H9 (cell line): ENCODE results near the gene DKK3. TPM values are rescaled to one million over a fixed set of nuclear protein-coding genes. Genes with fewer than 3 reads are reported as not detected.

ENCODE experiments used
- DNase-seq: peaks from one replicate; pipeline ENCODE4 v3.0.0-alpha.2; 2017
- H2AFZ ChIP-seq: one replicate; pipeline ENCODE4 v1.6.1; 2013; ENCODE audit warnings: mild to moderate bottlenecking, low read length, control low read depth, moderate library complexity
- H2AK5ac ChIP-seq: 2 replicates; pipeline ENCODE4 v1.6.1; 2013; ENCODE audit warnings: low read length, control low read depth, mixed read lengths; ENCODE audit not compliant: insufficient read length
- H2BK120ac ChIP-seq: one replicate; pipeline ENCODE4 v1.6.1; 2013; ENCODE audit warnings: low read depth, mild to moderate bottlenecking, low read length, control low read depth, inconsistent platforms; ENCODE audit not compliant: poor library complexity, severe bottlenecking
- H2BK12ac ChIP-seq: 2 replicates; pipeline ENCODE4 v1.6.1; 2013; ENCODE audit warnings: low read length, control low read depth, mixed read lengths, low read depth; ENCODE audit not compliant: insufficient read length
- H2BK15ac ChIP-seq: 2 replicates; pipeline ENCODE4 v1.6.1; 2013; ENCODE audit warnings: low read depth, low read length, control low read depth
- H2BK20ac ChIP-seq: one replicate; pipeline ENCODE4 v1.6.1; 2013; ENCODE audit warnings: low read depth, mild to moderate bottlenecking, low read length, control low read depth, inconsistent platforms; ENCODE audit not compliant: poor library complexity, severe bottlenecking
- H2BK5ac ChIP-seq: 2 replicates; pipeline ENCODE4 v1.6.1; 2013; ENCODE audit warnings: low read length, control low read depth, mixed read lengths; ENCODE audit not compliant: insufficient read length
- H3K14ac ChIP-seq: 2 replicates; pipeline ENCODE4 v1.6.1; 2013; ENCODE audit warnings: low read length, control low read depth; ENCODE audit not compliant: insufficient read depth
- H3K18ac ChIP-seq: 2 replicates; pipeline ENCODE4 v1.6.1; 2013; ENCODE audit warnings: low read depth, mild to moderate bottlenecking, mixed read lengths, low read length, control low read depth; ENCODE audit not compliant: insufficient read length
- H3K23ac ChIP-seq: 2 replicates; pipeline ENCODE4 v1.6.1; 2013; ENCODE audit warnings: low read length, control low read depth, mixed read lengths, low read depth; ENCODE audit not compliant: insufficient read length
- H3K23me2 ChIP-seq: 2 replicates; pipeline ENCODE4 v1.6.1; 2013; ENCODE audit warnings: low read depth, mild to moderate bottlenecking, mixed read lengths, low read length, control low read depth; ENCODE audit not compliant: insufficient read length, poor library complexity, severe bottlenecking
- H3K27ac ChIP-seq: 2 replicates; pipeline ENCODE4 v1.5.1; 2013; ENCODE audit warnings: low read length, control low read depth, mixed read lengths, low read depth; ENCODE audit not compliant: insufficient read length
- H3K27me3 ChIP-seq: 2 replicates; pipeline ENCODE4 v1.6.1; 2013; ENCODE audit warnings: low read length, control low read depth, inconsistent platforms; ENCODE audit not compliant: insufficient read depth
- H3K4ac ChIP-seq: 2 replicates; pipeline ENCODE4 v1.6.1; 2013; ENCODE audit warnings: low read depth, mild to moderate bottlenecking, control low read depth, inconsistent platforms, low read length, moderate library complexity
- H3K4me1 ChIP-seq: 2 replicates; pipeline ENCODE4 v1.6.1; 2013; ENCODE audit warnings: low read length, control low read depth, inconsistent platforms; ENCODE audit not compliant: insufficient read depth
- H3K4me2 ChIP-seq: 2 replicates; pipeline ENCODE4 v1.6.1; 2013; ENCODE audit warnings: low read length, control low read depth, mixed read lengths; ENCODE audit not compliant: insufficient read length, insufficient read depth
- H3K56ac ChIP-seq: 2 replicates; pipeline ENCODE4 v1.6.1; 2013; ENCODE audit warnings: low read depth, mild to moderate bottlenecking, mixed read lengths, low read length, control low read depth; ENCODE audit not compliant: insufficient read length
- H3K79me1 ChIP-seq: 2 replicates; pipeline ENCODE4 v1.6.1; 2013; ENCODE audit warnings: low read depth, mild to moderate bottlenecking, moderate library complexity, low read length, control low read depth, inconsistent platforms; ENCODE audit not compliant: insufficient read depth, poor library complexity, severe bottlenecking
- H3K79me2 ChIP-seq: 2 replicates; pipeline ENCODE4 v1.6.1; 2013; ENCODE audit warnings: low read length, control low read depth, inconsistent platforms; ENCODE audit not compliant: insufficient read depth
- H3K9ac ChIP-seq: 2 replicates; pipeline ENCODE4 v1.6.1; 2013; ENCODE audit warnings: low read length, control low read depth, mixed read lengths; ENCODE audit not compliant: insufficient read length; ENCODE audit errors: extremely low read depth
- H3K9me3 ChIP-seq: one replicate; pipeline ENCODE4 v1.6.1; 2013; ENCODE audit warnings: low read depth, low read length, inconsistent platforms; ENCODE audit not compliant: control insufficient read depth
- H3T11ph ChIP-seq: one replicate; pipeline ENCODE4 v1.6.1; 2013; ENCODE audit warnings: mild to moderate bottlenecking, low read length, control low read depth, inconsistent platforms
- H4K20me1 ChIP-seq: one replicate; pipeline ENCODE4 v1.6.1; 2013; ENCODE audit not compliant: control insufficient read depth, insufficient read length, insufficient read depth
- H4K5ac ChIP-seq: 2 replicates; pipeline ENCODE4 v1.6.1; 2013; ENCODE audit warnings: low read depth, mild to moderate bottlenecking, mixed read lengths, low read length, control low read depth; ENCODE audit not compliant: insufficient read length
- H4K8ac ChIP-seq: replicated peaks from 2 replicates; pipeline ENCODE4 v1.6.1; 2013; ENCODE audit warnings: low read length, control low read depth, mixed read lengths, low read depth; ENCODE audit not compliant: insufficient read length
- H4K91ac ChIP-seq: 2 replicates; pipeline ENCODE4 v1.6.1; 2013; ENCODE audit warnings: low read depth, mild to moderate bottlenecking, moderate library complexity, mixed read lengths, low read length, control low read depth; ENCODE audit not compliant: insufficient read length
- H3K27ac Mint-ChIP-seq, 3 experiments: 2 replicates in 2 of 3; 3 replicates in 1 of 3; pipeline ENCODE4 v1.8.0; 2020 to 2021; ENCODE audit warnings: mixed read lengths in 3 of 3, mild to moderate bottlenecking in 1 of 3, moderate library complexity in 1 of 3
- H3K27me3 Mint-ChIP-seq: 2 replicates; pipeline ENCODE4 v1.8.0; 2021; ENCODE audit warnings: low read depth, mild to moderate bottlenecking, moderate library complexity, mixed read lengths
- H3K36me3 Mint-ChIP-seq, 3 experiments: 2 replicates in 2 of 3; 3 replicates in 1 of 3; pipeline ENCODE4 v1.8.0; 2020 to 2021; ENCODE audit warnings: low read depth in 3 of 3, mixed read lengths in 3 of 3; ENCODE audit not compliant: insufficient read depth in 1 of 3
- H3K4me1 Mint-ChIP-seq, 2 experiments: 2 replicates each; pipeline ENCODE4 v1.8.0; 2020; ENCODE audit warnings: mixed read lengths in 2 of 2
- H3K4me3 Mint-ChIP-seq, 2 experiments: 2 replicates in 1 of 2; 3 replicates in 1 of 2; pipeline ENCODE4 v1.8.0; 2020 to 2021; ENCODE audit warnings: mild to moderate bottlenecking in 2 of 2, mixed read lengths in 2 of 2, moderate library complexity in 1 of 2
- H3K9me3 Mint-ChIP-seq, 2 experiments: 2 replicates in 1 of 2; 3 replicates in 1 of 2; pipeline ENCODE4 v1.8.0; 2020; ENCODE audit warnings: mild to moderate bottlenecking in 2 of 2, mixed read lengths in 2 of 2, moderate library complexity in 1 of 2
- total RNA-seq: library from RNA; stranded (reverse); gene quantifications from 2 replicates; pipeline ENCODE4 v1.2.1, GENCODE V29; 2021
- TF ChIP-seq, protein P1 (sequence below): fragments of 200-600 bp; sonication (generic); conservative IDR thresholded peaks from 3 replicates; pipeline ENCODE4 v1.8.0; 2021; ENCODE audit warnings: antibody characterized with exemption, mild to moderate bottlenecking

The DKK3 gene
- total RNA-seq, 1 experiment from 2014 or later: 17.1 TPM

DNA sequence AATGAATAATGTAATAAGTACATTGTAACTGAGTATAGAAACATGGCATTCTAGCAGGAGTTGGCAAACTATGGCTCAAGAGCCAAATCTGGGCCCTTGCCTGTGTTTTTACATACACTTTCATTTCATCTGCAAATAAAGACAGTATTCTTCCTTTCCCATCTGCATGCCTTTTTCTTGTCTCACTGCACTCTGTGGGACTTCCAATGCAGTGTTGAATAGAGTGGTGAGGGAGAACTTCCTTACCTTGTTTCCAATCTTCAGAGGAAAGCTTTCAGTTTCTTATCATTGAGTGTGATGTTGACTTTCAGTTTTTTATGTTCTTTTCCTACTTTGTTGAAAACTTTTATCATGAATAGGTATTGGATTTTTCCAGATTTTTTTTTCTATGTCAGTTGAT, 84.6 kb downstream of the DKK3 start:
- Histone ChIP-seq H3K4ac (no peak overlapping the region), H3K18ac (no peak overlapping the region), H3K23me2 (no peaks in the 10 kb centered on the region), H3K14ac (no peak overlapping the region), H3K27ac (no peak overlapping the region), H3K4me2 (no peak overlapping the region), H3K9ac (no peak overlapping the region), H3K27me3 (no peaks in the 10 kb centered on the region), H4K20me1 (no peaks in the 10 kb centered on the region), H2AK5ac (no peak overlapping the region), H3K9me3 (no peaks in the 10 kb centered on the region), H4K5ac (no peak overlapping the region), H2BK12ac (no peak overlapping the region), H2BK20ac (no peak overlapping the region), H3K56ac (no peak overlapping the region), H4K91ac (no peak overlapping the region), H3K79me1 (no peaks in the 10 kb centered on the region), H3K79me2 (no peaks in the 10 kb centered on the region), H2AFZ (no peak overlapping the region), H2BK5ac (no peak overlapping the region), H2BK120ac (no peak overlapping the region), H4K8ac (no peak overlapping the region), H2BK15ac (no peak overlapping the region), H3K4me1 (no peaks in the 10 kb centered on the region), H3K23ac (no peak overlapping the region), H3T11ph (no peak overlapping the region)
- H3K27ac Mint-ChIP-seq: no peak overlapping the region
- H3K36me3 Mint-ChIP-seq: peaks cover 25 to 36% (median 36%) of the 10 kb centered on the region in 3 experiments
- H3K27me3 Mint-ChIP-seq: no peaks in the 10 kb centered on the region
- peaks cover 10 to 12% of the 10 kb centered on the region in 2 experiments for H3K4me1 Mint-ChIP-seq
- peaks cover 0 to 7% of the 10 kb centered on the region in 2 experiments; a peak in 2 of 5 replicates for H3K9me3 Mint-ChIP-seq
- TF ChIP-seq, protein P1, sequence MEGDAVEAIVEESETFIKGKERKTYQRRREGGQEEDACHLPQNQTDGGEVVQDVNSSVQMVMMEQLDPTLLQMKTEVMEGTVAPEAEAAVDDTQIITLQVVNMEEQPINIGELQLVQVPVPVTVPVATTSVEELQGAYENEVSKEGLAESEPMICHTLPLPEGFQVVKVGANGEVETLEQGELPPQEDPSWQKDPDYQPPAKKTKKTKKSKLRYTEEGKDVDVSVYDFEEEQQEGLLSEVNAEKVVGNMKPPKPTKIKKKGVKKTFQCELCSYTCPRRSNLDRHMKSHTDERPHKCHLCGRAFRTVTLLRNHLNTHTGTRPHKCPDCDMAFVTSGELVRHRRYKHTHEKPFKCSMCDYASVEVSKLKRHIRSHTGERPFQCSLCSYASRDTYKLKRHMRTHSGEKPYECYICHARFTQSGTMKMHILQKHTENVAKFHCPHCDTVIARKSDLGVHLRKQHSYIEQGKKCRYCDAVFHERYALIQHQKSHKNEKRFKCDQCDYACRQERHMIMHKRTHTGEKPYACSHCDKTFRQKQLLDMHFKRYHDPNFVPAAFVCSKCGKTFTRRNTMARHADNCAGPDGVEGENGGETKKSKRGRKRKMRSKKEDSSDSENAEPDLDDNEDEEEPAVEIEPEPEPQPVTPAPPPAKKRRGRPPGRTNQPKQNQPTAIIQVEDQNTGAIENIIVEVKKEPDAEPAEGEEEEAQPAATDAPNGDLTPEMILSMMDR: no peak
- no peak overlapping the region for H3K4me3 Mint-ChIP-seq
- DNase-seq: no peak
